ENCODE results near the gene COX4I2. TPM values are rescaled to one million over a fixed set of nuclear protein-coding genes. Genes with fewer than 3 reads are reported as not detected.
"Not testable (repeated sequence)": the region's sequence is repeated elsewhere in the genome, so short reads cannot be mapped to it uniquely, and the experiment has no call there.

Gene COX4I2
- total and polyA plus RNA-seq, 5 donors from 2014 or later, result not detected

- Histone ChIP-seq H3K27me3 (ENCODE audit: control insufficient read depth, insufficient read depth, low read length) (no peaks in the 10 kb centered on the region), H3K9me3 (ENCODE audit: control insufficient read depth in 2 of 2, low read length in 2 of 2) (no peaks in the 10 kb centered on the region), H3K27ac (ENCODE audit: insufficient read depth, low read length, poor library complexity, severe bottlenecking) (no peak overlapping the region), H3K4me1 (ENCODE audit: control insufficient read depth, insufficient read depth, low read length, poor library complexity, severe bottlenecking) (no peaks in the 10 kb centered on the region), H3K36me3 (ENCODE audit: control insufficient read depth, insufficient read depth, low read length) (no peaks in the 10 kb centered on the region), H3K4me3 (ENCODE audit: low read depth, low read length) (no peak overlapping the region)
- Mint-ChIP-seq H3K4me3 (no peak overlapping the region), H3K4me1 (peaks cover 0 to 4% (median 2%) of the 10 kb centered on the region in 4 donors), H3K27ac (no peak overlapping the region), H3K27me3 (peaks cover 6% of the 10 kb centered on the region), H3K9me3 (no peaks in the 10 kb centered on the region), H3K36me3 (no peaks in the 10 kb centered on the region)
- ATAC-seq (ENCODE audit: low read depth in 2 of 2) (no peak), DNase-seq (no peak)
Observed at GRCh38 chr20:31644701-31645100, 7.0 kb downstream of the COX4I2 start.

GRCh38 chr20:31648104-31648503, 10.4 kb downstream of the COX4I2 start:
- not testable (repeated sequence) for ATAC-seq (ENCODE audit: low read depth in 2 of 2); H3K27ac Mint-ChIP-seq; H3K4me3 Mint-ChIP-seq; H3K36me3 Mint-ChIP-seq; H3K27me3 ChIP-seq (ENCODE audit: control insufficient read depth, insufficient read depth, low read length); H3K4me1 Mint-ChIP-seq; H3K27me3 Mint-ChIP-seq; H3K4me3 ChIP-seq (ENCODE audit: low read depth, low read length); DNase-seq; H3K9me3 Mint-ChIP-seq; H3K9me3 ChIP-seq (ENCODE audit: control insufficient read depth in 2 of 2, low read length in 2 of 2); H3K27ac ChIP-seq (ENCODE audit: insufficient read depth, low read length, poor library complexity, severe bottlenecking); H3K4me1 ChIP-seq (ENCODE audit: control insufficient read depth, insufficient read depth, low read length, poor library complexity, severe bottlenecking); H3K36me3 ChIP-seq (ENCODE audit: control insufficient read depth, insufficient read depth, low read length)

DNA sequence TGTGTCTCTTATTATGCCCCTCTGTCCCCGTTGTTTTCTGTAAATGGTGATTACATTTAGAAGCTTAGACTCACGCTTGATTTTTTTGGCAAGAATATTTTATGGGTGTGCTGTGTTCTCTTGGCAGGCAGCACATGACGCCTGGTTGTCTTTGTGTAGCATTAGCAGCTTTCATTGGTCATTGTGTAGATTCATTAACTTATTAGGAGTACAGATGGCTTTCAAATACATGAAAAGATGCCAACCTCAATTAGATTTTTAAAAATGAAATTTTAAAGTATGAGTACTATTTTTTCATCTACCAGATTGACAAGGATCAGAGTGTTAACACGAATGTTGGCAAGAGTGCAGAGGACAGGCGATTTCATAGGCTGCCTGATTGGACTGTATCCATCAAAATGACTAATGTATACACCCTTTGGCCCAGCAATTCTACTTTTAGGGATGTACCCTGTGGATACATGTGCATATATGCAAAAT, 15.2 kb downstream of the COX4I2 start:
- DNase-seq (no peak), ATAC-seq (ENCODE audit: low read depth in 2 of 2) (no peak)
- Histone ChIP-seq H3K27ac (ENCODE audit: insufficient read depth, low read length, poor library complexity, severe bottlenecking) (no peak overlapping the region), H3K27me3 (ENCODE audit: control insufficient read depth, insufficient read depth, low read length) (peaks cover 2% of the 10 kb centered on the region), H3K9me3 (ENCODE audit: control insufficient read depth in 2 of 2, low read length in 2 of 2) (no peaks in the 10 kb centered on the region), H3K4me1 (ENCODE audit: control insufficient read depth, insufficient read depth, low read length, poor library complexity, severe bottlenecking) (no peaks in the 10 kb centered on the region), H3K36me3 (ENCODE audit: control insufficient read depth, insufficient read depth, low read length) (no peaks in the 10 kb centered on the region), H3K4me3 (ENCODE audit: low read depth, low read length) (no peak overlapping the region)
- Mint-ChIP-seq H3K4me3 (no peak overlapping the region), H3K4me1 (no peaks in the 10 kb centered on the region), H3K9me3 (peaks cover 0 to 3% (median 0%) of the 10 kb centered on the region in 7 donors), H3K27ac (no peak overlapping the region), H3K27me3 (peaks cover 4% of the 10 kb centered on the region), H3K36me3 (no peaks in the 10 kb centered on the region)

DNA sequence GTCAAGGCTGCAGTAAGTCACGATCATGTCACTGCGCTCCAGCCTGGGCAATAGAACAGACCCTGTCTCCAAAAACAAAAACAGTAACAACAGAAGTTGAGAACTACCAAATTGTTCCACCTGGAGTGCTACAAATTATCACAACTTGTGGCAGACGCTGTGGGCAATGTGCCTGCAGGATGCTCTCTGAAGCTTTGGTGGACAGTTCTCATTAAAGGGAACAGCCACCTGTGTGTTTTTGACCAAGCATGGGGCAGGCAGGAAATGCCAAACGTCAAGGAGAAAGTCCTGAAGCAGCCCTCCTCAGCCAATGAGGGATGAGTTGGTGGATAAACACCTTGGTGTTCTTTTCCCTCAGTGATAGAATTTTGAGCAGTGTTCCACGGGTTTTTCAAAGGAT, 15.8 kb downstream of the COX4I2 start:
- H3K36me3 ChIP-seq (ENCODE audit: control insufficient read depth, insufficient read depth, low read length), result no peaks in the 10 kb centered on the region
- no peak overlapping the region for H3K27ac ChIP-seq (ENCODE audit: insufficient read depth, low read length, poor library complexity, severe bottlenecking)
- H3K9me3 Mint-ChIP-seq, result peaks cover 0 to 3% (median 0%) of the 10 kb centered on the region in 7 donors
- DNase-seq (no peak), ATAC-seq (ENCODE audit: low read depth in 2 of 2) (no peak)
- H3K4me3 ChIP-seq (ENCODE audit: low read depth, low read length), result no peak overlapping the region
- no peaks in the 10 kb centered on the region for H3K4me1 ChIP-seq (ENCODE audit: control insufficient read depth, insufficient read depth, low read length, poor library complexity, severe bottlenecking)
- no peak overlapping the region for H3K4me3 Mint-ChIP-seq
- peaks cover 4% of the 10 kb centered on the region for H3K27me3 Mint-ChIP-seq
- no peak overlapping the region for H3K27ac Mint-ChIP-seq
- no peaks in the 10 kb centered on the region for H3K4me1 Mint-ChIP-seq
- H3K9me3 ChIP-seq (ENCODE audit: control insufficient read depth in 2 of 2, low read length in 2 of 2), result no peaks in the 10 kb centered on the region
- H3K27me3 ChIP-seq (ENCODE audit: control insufficient read depth, insufficient read depth, low read length), result peaks cover 2% of the 10 kb centered on the region
- H3K36me3 Mint-ChIP-seq, result no peaks in the 10 kb centered on the region

DNA sequence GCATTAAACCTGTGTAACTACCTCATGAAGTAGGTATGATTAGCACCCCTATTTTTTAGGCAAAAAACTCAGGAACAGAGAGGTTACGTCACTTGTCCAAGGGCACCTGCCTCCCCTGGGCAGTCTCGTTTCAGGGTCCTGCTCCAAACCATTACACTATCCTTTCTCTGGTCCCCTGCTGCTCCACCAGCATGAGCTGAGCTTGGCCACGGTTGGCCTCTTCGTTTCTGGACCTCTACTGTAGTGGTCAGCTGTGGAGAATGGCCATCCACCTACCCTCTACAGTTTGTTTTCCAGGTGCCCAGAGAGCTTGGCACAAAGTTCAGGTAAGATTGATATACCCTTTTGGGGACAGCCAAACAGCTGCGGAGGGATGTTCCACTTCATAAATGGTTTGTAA, 16.8 kb downstream of the COX4I2 start:
- H3K4me1 Mint-ChIP-seq, result no peaks in the 10 kb centered on the region
- H3K27me3 Mint-ChIP-seq, result peaks cover 4% of the 10 kb centered on the region
- H3K9me3 ChIP-seq (ENCODE audit: control insufficient read depth in 2 of 2, low read length in 2 of 2), result no peaks in the 10 kb centered on the region
- H3K27me3 ChIP-seq (ENCODE audit: control insufficient read depth, insufficient read depth, low read length), result peaks cover 2% of the 10 kb centered on the region
- DNase-seq (no peak), ATAC-seq (ENCODE audit: low read depth in 2 of 2) (no peak)
- no peak overlapping the region for H3K4me3 ChIP-seq (ENCODE audit: low read depth, low read length)
- H3K27ac Mint-ChIP-seq, result no peak overlapping the region
- H3K4me1 ChIP-seq (ENCODE audit: control insufficient read depth, insufficient read depth, low read length, poor library complexity, severe bottlenecking), result no peaks in the 10 kb centered on the region
- no peaks in the 10 kb centered on the region for H3K36me3 ChIP-seq (ENCODE audit: control insufficient read depth, insufficient read depth, low read length)
- H3K36me3 Mint-ChIP-seq, result no peaks in the 10 kb centered on the region
- no peak overlapping the region for H3K27ac ChIP-seq (ENCODE audit: insufficient read depth, low read length, poor library complexity, severe bottlenecking)
- peaks cover 0 to 3% (median 0%) of the 10 kb centered on the region in 7 donors for H3K9me3 Mint-ChIP-seq
- no peak overlapping the region for H3K4me3 Mint-ChIP-seq

DNA sequence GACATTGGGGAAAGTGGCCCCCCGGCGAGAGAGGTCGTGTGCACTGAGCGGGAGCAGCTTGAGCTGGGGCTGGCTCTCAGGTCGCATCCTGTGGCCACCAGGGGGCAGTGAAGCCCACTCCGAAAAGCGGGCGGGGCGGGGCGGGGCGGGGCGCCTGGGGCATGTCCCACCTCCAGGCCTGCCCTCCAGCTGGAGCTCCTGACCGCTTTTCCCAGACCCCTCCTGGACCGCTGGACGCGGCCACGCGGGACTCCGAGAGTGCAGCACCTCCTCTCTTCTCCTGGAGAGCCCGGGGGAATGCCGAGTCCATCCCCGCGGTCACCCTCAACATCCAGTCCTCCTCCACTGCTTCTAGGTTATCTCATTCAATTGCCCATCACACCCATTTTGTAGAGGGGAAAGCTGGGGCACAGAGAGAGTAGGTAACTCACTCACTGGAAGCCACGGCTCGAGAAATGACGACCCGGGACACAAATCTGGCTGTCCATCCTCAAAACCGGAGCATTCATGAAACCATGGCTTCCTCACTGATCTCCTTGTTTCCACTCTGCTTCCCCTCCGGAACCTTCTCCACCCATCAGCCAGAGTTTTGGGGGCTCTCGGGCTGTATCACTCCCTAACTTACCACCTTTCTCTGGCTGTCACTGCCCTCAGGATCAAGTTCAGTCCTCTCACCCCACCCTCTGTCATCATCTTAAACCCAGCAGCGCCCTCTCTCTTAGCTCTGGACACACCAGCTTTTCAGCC, 24.1 kb downstream of the COX4I2 start:
- Mint-ChIP-seq H3K4me1 (peaks cover 0 to 44% (median 18%) of the 10 kb centered on the region in 4 donors), H3K9me3 (peaks cover 0 to 1% (median 0%) of the 10 kb centered on the region in 7 donors), H3K4me3 (peak overlapping the region; percentile 80 to 90 (median 84)), H3K36me3 (peaks cover 4% of the 10 kb centered on the region), H3K27ac (peak overlapping the region; percentile 80 to 87 (median 87)), H3K27me3 (no peaks in the 10 kb centered on the region)
- H3K27me3 ChIP-seq (ENCODE audit: control insufficient read depth, insufficient read depth, low read length), result no peaks in the 10 kb centered on the region
- H3K9me3 ChIP-seq (ENCODE audit: control insufficient read depth in 2 of 2, low read length in 2 of 2), result no peaks in the 10 kb centered on the region
- H3K4me1 ChIP-seq (ENCODE audit: control insufficient read depth, insufficient read depth, low read length, poor library complexity, severe bottlenecking), result peaks cover 13% of the 10 kb centered on the region
- H3K36me3 ChIP-seq (ENCODE audit: control insufficient read depth, insufficient read depth, low read length), result peaks cover 15% of the 10 kb centered on the region
- ATAC-seq (ENCODE audit: low read depth in 2 of 2) (peak; percentile 89), DNase-seq (peak; percentile 70 to 79 (median 77))
- H3K27ac ChIP-seq (ENCODE audit: insufficient read depth, low read length, poor library complexity, severe bottlenecking), result peak overlapping the region; percentile 57
- H3K4me3 ChIP-seq (ENCODE audit: low read depth, low read length), result peak overlapping the region; percentile 59

- Mint-ChIP-seq H3K36me3 (peaks cover 5% of the 10 kb centered on the region), H3K4me3 (peak overlapping the region; percentile 79 to 90 (median 84)), H3K27me3 (no peaks in the 10 kb centered on the region), H3K4me1 (peaks cover 0 to 50% (median 19%) of the 10 kb centered on the region in 4 donors), H3K9me3 (peaks cover 0 to 1% (median 0%) of the 10 kb centered on the region in 7 donors), H3K27ac (peak overlapping the region; percentile 80 to 88 (median 87))
- Histone ChIP-seq H3K4me3 (ENCODE audit: low read depth, low read length) (no peak overlapping the region), H3K36me3 (ENCODE audit: control insufficient read depth, insufficient read depth, low read length) (peaks cover 15% of the 10 kb centered on the region), H3K27ac (ENCODE audit: insufficient read depth, low read length, poor library complexity, severe bottlenecking) (peak overlapping the region; percentile 57), H3K27me3 (ENCODE audit: control insufficient read depth, insufficient read depth, low read length) (no peaks in the 10 kb centered on the region), H3K9me3 (ENCODE audit: control insufficient read depth in 2 of 2, low read length in 2 of 2) (no peaks in the 10 kb centered on the region), H3K4me1 (ENCODE audit: control insufficient read depth, insufficient read depth, low read length, poor library complexity, severe bottlenecking) (peaks cover 14% of the 10 kb centered on the region)
- ATAC-seq (ENCODE audit: low read depth in 2 of 2) (no peak), DNase-seq (no peak)
Observed at GRCh38 chr20:31662372-31662854, 24.7 kb downstream of the COX4I2 start.

DNA sequence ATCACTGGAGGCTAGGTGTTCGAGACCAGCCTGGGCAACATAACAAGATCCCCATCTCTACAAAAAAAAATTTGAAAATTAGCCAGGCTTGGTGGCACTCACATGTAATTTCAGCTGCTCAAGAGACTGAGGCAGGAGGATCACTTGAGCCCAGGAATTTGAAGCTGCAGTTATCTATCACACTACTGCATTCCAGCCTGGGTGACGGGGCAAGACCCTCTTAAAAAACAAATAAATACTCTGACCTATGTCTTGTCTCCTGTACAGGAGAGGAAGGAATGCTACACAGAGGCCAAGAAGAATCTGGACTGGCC, 25.8 kb downstream of the COX4I2 start:
- peaks cover 15% of the 10 kb centered on the region for H3K36me3 ChIP-seq (ENCODE audit: control insufficient read depth, insufficient read depth, low read length)
- peak overlapping the region in 2 of 3 donors; percentile 10 to 84 for H3K27ac Mint-ChIP-seq
- peak overlapping the region in 1 of 4 donors; percentile 27 for H3K4me3 Mint-ChIP-seq
- no peaks in the 10 kb centered on the region for H3K9me3 ChIP-seq (ENCODE audit: control insufficient read depth in 2 of 2, low read length in 2 of 2)
- H3K4me3 ChIP-seq (ENCODE audit: low read depth, low read length), result no peak overlapping the region
- H3K36me3 Mint-ChIP-seq, result peaks cover 13% of the 10 kb centered on the region
- H3K27ac ChIP-seq (ENCODE audit: insufficient read depth, low read length, poor library complexity, severe bottlenecking), result no peak overlapping the region
- H3K27me3 ChIP-seq (ENCODE audit: control insufficient read depth, insufficient read depth, low read length), result no peaks in the 10 kb centered on the region
- ATAC-seq (ENCODE audit: low read depth in 2 of 2) (no peak), DNase-seq (no peak)
- peaks cover 0 to 58% (median 27%) of the 10 kb centered on the region in 4 donors for H3K4me1 Mint-ChIP-seq
- peaks cover 0 to 1% (median 0%) of the 10 kb centered on the region in 7 donors for H3K9me3 Mint-ChIP-seq
- H3K27me3 Mint-ChIP-seq, result no peaks in the 10 kb centered on the region
- peaks cover 18% of the 10 kb centered on the region for H3K4me1 ChIP-seq (ENCODE audit: control insufficient read depth, insufficient read depth, low read length, poor library complexity, severe bottlenecking)

Measured in CD4-positive, CD25-positive, alpha-beta regulatory T cell (primary cell).